OCI-LY1 (cell line): ENCODE data around the gene GOLIM4.
A peak's percentile ranks its signal among the peaks of the same experiment; 100 is the strongest.

Source experiments
- H2AFZ ChIP-seq: fragments of 200-600 bp; sonication (generic), shearing (Covaris generic); 2 replicates; pipeline ENCODE4 v1.6.0; 2014; ENCODE audit warnings: antibody characterized with exemption, mild to moderate bottlenecking, low read length
- H3F3A ChIP-seq: fragments of 200-600 bp; sonication (generic), shearing (Covaris generic); 2 replicates; pipeline ENCODE4 v1.6.0; 2014; ENCODE audit warnings: mild to moderate bottlenecking, antibody characterized with exemption, low read length, moderate library complexity; ENCODE audit not compliant: insufficient read depth
- H3K27ac ChIP-seq: fragments of 200-600 bp; sonication (generic); 2 replicates; pipeline ENCODE4 v1.5.1; 2014; ENCODE audit warnings: low read length, mixed run types, mild to moderate bottlenecking, low read depth; ENCODE audit not compliant: poor library complexity, severe bottlenecking
- H3K27me3 ChIP-seq: fragments of 200-600 bp; sonication (generic); 2 replicates; pipeline ENCODE4 v1.6.0; 2014; ENCODE audit warnings: antibody characterized with exemption, mild to moderate bottlenecking, low read length, moderate library complexity; ENCODE audit not compliant: insufficient read depth
- H3K36me3 ChIP-seq: fragments of 200-600 bp; sonication (generic); 2 replicates; pipeline ENCODE4 v1.6.1; 2014; ENCODE audit warnings: mild to moderate bottlenecking, antibody characterized with exemption, low read length, moderate library complexity, mixed read lengths; ENCODE audit not compliant: insufficient read depth
- H3K4me1 ChIP-seq: fragments of 200-600 bp; sonication (generic); 2 replicates; pipeline ENCODE4 v1.5.1; 2014; ENCODE audit warnings: mild to moderate bottlenecking, low read length, moderate library complexity; ENCODE audit not compliant: insufficient read depth, severe bottlenecking
- H3K4me2 ChIP-seq: fragments of 200-600 bp; sonication (generic), shearing (Covaris generic); 2 replicates; pipeline ENCODE4 v1.6.1; 2014; ENCODE audit warnings: low read length
- H3K4me3 ChIP-seq: fragments of 200-600 bp; sonication (generic); 2 replicates; pipeline ENCODE4 v1.5.1; 2014; ENCODE audit warnings: low read length, low read depth, mild to moderate bottlenecking, mixed read lengths; ENCODE audit not compliant: poor library complexity, severe bottlenecking
- H3K79me2 ChIP-seq: fragments of 200-600 bp; shearing (Covaris generic); 2 replicates; pipeline ENCODE4 v1.6.1; 2016; ENCODE audit warnings: mixed run types, low read length, mixed read lengths; ENCODE audit not compliant: insufficient read depth
- H3K9ac ChIP-seq: fragments of 200-600 bp; sonication (generic), shearing (Covaris generic); 2 replicates; pipeline ENCODE4 v1.6.1; 2014; ENCODE audit warnings: mild to moderate bottlenecking, low read length, mixed read lengths
- H3K9me2 ChIP-seq: fragments of 200-600 bp; sonication (generic), shearing (Covaris generic); 2 replicates; pipeline ENCODE4 v1.6.1; 2014; ENCODE audit warnings: low read depth, mild to moderate bottlenecking, low read length, mixed read lengths
- H3K9me3 ChIP-seq: fragments of 200-600 bp; shearing (Covaris generic); 2 replicates; pipeline ENCODE4 v1.6.1; 2014; ENCODE audit warnings: low read length, mixed read lengths
- H4K20me1 ChIP-seq: fragments of 200-600 bp; sonication (generic), shearing (Covaris generic); 2 replicates; pipeline ENCODE4 v1.6.0; 2016; ENCODE audit warnings: mild to moderate bottlenecking, low read length; ENCODE audit not compliant: insufficient read depth
- CTCF ChIP-seq: fragments of 200-600 bp; sonication (generic), shearing (Covaris generic); IDR thresholded peaks from 2 replicates; pipeline ENCODE4 v1.5.1; 2017; ENCODE audit warnings: mild to moderate bottlenecking, antibody characterized with exemption, low read length, moderate library complexity, mixed read lengths
- EZH2 ChIP-seq: fragments of 200-600 bp; sonication (generic), shearing (Covaris generic); IDR thresholded peaks from 2 replicates; pipeline ENCODE4 v1.8.0; 2017; ENCODE audit warnings: borderline replicate concordance, mixed run types, mild to moderate bottlenecking, antibody characterized with exemption, low read length, moderate library complexity, mixed read lengths

GOLIM4 gene

GRCh38 chr3:168054447-168054846 is 41.3 kb downstream of the GOLIM4 start:
- no peaks in the 10 kb centered on the region for H3K9me2 ChIP-seq
- H2AFZ ChIP-seq: no peak overlapping the region
- H3K27me3 ChIP-seq: no peaks in the 10 kb centered on the region
- no peaks in the 10 kb centered on the region for H3K79me2 ChIP-seq
- H3K27ac ChIP-seq: no peak overlapping the region
- H3K36me3 ChIP-seq: peaks cover 3% of the 10 kb centered on the region; the same call in 1 of the 2 replicates
- 0 out of 2 replicates have a peak, but pooled peaks cover 5% of the 10 kb centered on the region for H3K9me3 ChIP-seq
- H3F3A ChIP-seq: no peaks in the 10 kb centered on the region
- no peaks in the 10 kb centered on the region for H4K20me1 ChIP-seq
- no peak overlapping the region for H3K4me2 ChIP-seq
- H3K4me1 ChIP-seq: no peaks in the 10 kb centered on the region
- no peak overlapping the region for H3K9ac ChIP-seq
- TF ChIP-seq CTCF (no peak), EZH2 (no peak)
- no peak overlapping the region for H3K4me3 ChIP-seq

- no peak overlapping the region for H3K4me2 ChIP-seq
- H3K36me3 ChIP-seq: peaks cover 3% of the 10 kb centered on the region; the same call in 1 of the 2 replicates
- H3K27me3 ChIP-seq: no peaks in the 10 kb centered on the region
- no peak for TF ChIP-seq EZH2
- peak; percentile 43 for TF ChIP-seq CTCF
- peaks cover 6% of the 10 kb centered on the region for H3K4me1 ChIP-seq
- H3K27ac ChIP-seq: no peak overlapping the region
- no peak overlapping the region for H3K4me3 ChIP-seq
- no peaks in the 10 kb centered on the region for H4K20me1 ChIP-seq
- H2AFZ ChIP-seq: no peak overlapping the region
- H3K9me3 ChIP-seq: 0 out of 2 replicates have a peak, but pooled peaks cover 4% of the 10 kb centered on the region
- no peaks in the 10 kb centered on the region for H3K79me2 ChIP-seq
- no peaks in the 10 kb centered on the region for H3F3A ChIP-seq
- no peak overlapping the region for H3K9ac ChIP-seq
- no peaks in the 10 kb centered on the region for H3K9me2 ChIP-seq
These were observed 42.6 kb downstream of the GOLIM4 start for GRCh38 chr3:168053115-168053514.

GRCh38 chr3:168052515-168052914 is 43.2 kb downstream of the GOLIM4 start:
- Histone ChIP-seq H4K20me1 (no peaks in the 10 kb centered on the region), H2AFZ (no peak overlapping the region), H3K9ac (no peak overlapping the region), H3K79me2 (no peaks in the 10 kb centered on the region), H3K9me3 (0 out of 2 replicates have a peak, but pooled peaks cover 3% of the 10 kb centered on the region), H3K4me1 (peaks cover 8% of the 10 kb centered on the region), H3K27ac (no peak overlapping the region), H3F3A (no peaks in the 10 kb centered on the region), H3K27me3 (no peaks in the 10 kb centered on the region), H3K4me3 (no peak overlapping the region), H3K9me2 (no peaks in the 10 kb centered on the region), H3K4me2 (no peak overlapping the region), H3K36me3 (peaks cover 3% of the 10 kb centered on the region; the same call in 1 of the 2 replicates)
- TF ChIP-seq CTCF: no peak
- TF ChIP-seq EZH2: no peak
